IMR-90 (cell line): ENCODE data around the gene METTL8. TPM values are rescaled to one million over a fixed set of nuclear protein-coding genes. Genes with fewer than 3 reads are reported as not detected.

Source experiments
- ATAC-seq: fragments of 200-7000 bp; cut with Tn5 transposase; 2 replicates; pipeline ENCODE4 v1.9.1; 2020; ENCODE audit warnings: low read depth, mild to moderate bottlenecking, moderate library complexity
- BruUV-seq: library from RNA; stranded (reverse); fragments of 400-500 nt; replicated peaks from 2 replicates; lab custom pipeline; 2021; lab: Mats Ljungman, UMichigan
- CTCF ChIA-PET: fragments of 300-600 bp; formaldehyde crosslinking; extraction: SDS; loops from one replicate; lab custom pipeline; 2021; ENCODE audit warnings: antibody characterized with exemption; lab: Yijun Ruan, JAX
- POLR2A ChIA-PET: fragments of 300-600 bp; sonication (Branson Sonifier 250); formaldehyde crosslinking; loops from one replicate; lab custom pipeline; 2022; ENCODE audit warnings: antibody characterized with exemption; ENCODE audit not compliant: unreplicated experiment; lab: Charles Lee
- DNase-seq: peaks from one replicate; pipeline ENCODE4 v3.0.0; 2013
- H2AFZ ChIP-seq: replicated peaks from 2 replicates; pipeline ENCODE3; 2013; ENCODE audit warnings: low read length, mild to moderate bottlenecking; ENCODE audit not compliant: poor library complexity
- H2AK5ac ChIP-seq: 2 replicates; pipeline ENCODE4 v1.6.1; 2013; ENCODE audit warnings: low read depth, low read length, inconsistent platforms
- H2AK9ac ChIP-seq: replicated peaks from 2 replicates; pipeline ENCODE3; 2013; ENCODE audit warnings: mild to moderate bottlenecking, low read depth, low read length, moderate library complexity; ENCODE audit not compliant: poor library complexity
- H2BK120ac ChIP-seq: 2 replicates; pipeline ENCODE4 v1.6.1; 2013; ENCODE audit warnings: low read depth, low read length, inconsistent platforms
- H2BK15ac ChIP-seq: 3 replicates; pipeline ENCODE4 v1.6.1; 2013; ENCODE audit warnings: low read depth, low read length, inconsistent platforms
- H2BK20ac ChIP-seq: 2 replicates; pipeline ENCODE4 v1.6.1; 2013; ENCODE audit warnings: low read depth, mild to moderate bottlenecking, inconsistent platforms, low read length, moderate library complexity
- H2BK5ac ChIP-seq: 2 replicates; pipeline ENCODE4 v1.6.1; 2013; ENCODE audit warnings: mild to moderate bottlenecking, low read depth, low read length, inconsistent platforms; ENCODE audit not compliant: poor library complexity, severe bottlenecking
- H3K14ac ChIP-seq: replicated peaks from 2 replicates; pipeline ENCODE4 v1.6.1; 2013; ENCODE audit warnings: low read depth, low read length, inconsistent platforms
- H3K18ac ChIP-seq: 2 replicates; pipeline ENCODE4 v1.6.1; 2013; ENCODE audit warnings: low read depth, low read length, control low read depth
- H3K23ac ChIP-seq: 2 replicates; pipeline ENCODE4 v1.6.1; 2013; ENCODE audit warnings: low read depth, low read length, inconsistent platforms
- H3K27ac ChIP-seq: 2 replicates; pipeline ENCODE4 v1.5.1; 2013; ENCODE audit warnings: mild to moderate bottlenecking, control low read depth, low read length; ENCODE audit not compliant: insufficient read depth
- H3K27me3 ChIP-seq: 2 replicates; pipeline ENCODE4 v1.6.1; 2013; ENCODE audit warnings: low read length; ENCODE audit not compliant: control insufficient read depth, insufficient read depth
- H3K36me3 ChIP-seq: 2 replicates; pipeline ENCODE4 v1.6.1; 2013; ENCODE audit warnings: low read length, mixed read lengths; ENCODE audit not compliant: control insufficient read depth, insufficient read depth
- H3K4ac ChIP-seq: 2 replicates; pipeline ENCODE4 v1.6.1; 2013; ENCODE audit warnings: low read depth, low read length, inconsistent platforms
- H3K4me1 ChIP-seq: 2 replicates; pipeline ENCODE4 v1.6.1; 2013; ENCODE audit warnings: low read length, mixed read lengths; ENCODE audit not compliant: control insufficient read depth, insufficient read depth
- H3K4me2 ChIP-seq: 2 replicates; pipeline ENCODE4 v1.6.1; 2013; ENCODE audit warnings: low read depth, mild to moderate bottlenecking, control low read depth, low read length, moderate library complexity
- H3K4me3 ChIP-seq: 2 replicates; pipeline ENCODE4 v1.5.1; 2013; ENCODE audit warnings: low read depth, mild to moderate bottlenecking, control low read depth, low read length, moderate library complexity; ENCODE audit not compliant: insufficient read depth
- H3K56ac ChIP-seq: 2 replicates; pipeline ENCODE4 v1.6.1; 2013; ENCODE audit warnings: low read length, inconsistent platforms; ENCODE audit not compliant: insufficient read depth; ENCODE audit errors: extremely low read depth
- H3K79me1 ChIP-seq, 2 experiments: 2 replicates each; pipeline ENCODE4 v1.6.1; 2013; ENCODE audit warnings: low read length in 2 of 2, inconsistent platforms in 1 of 2, low read depth in 1 of 2
- H3K9ac ChIP-seq: 2 replicates; pipeline ENCODE4 v1.6.1; 2013; ENCODE audit warnings: low read depth, low read length, control low read depth
- H3K9me1 ChIP-seq: 2 replicates; pipeline ENCODE4 v1.6.1; 2013; ENCODE audit warnings: low read length, inconsistent platforms; ENCODE audit not compliant: insufficient read depth
- H3K9me3 ChIP-seq: 2 replicates; pipeline ENCODE4 v1.6.1; 2013; ENCODE audit warnings: low read length; ENCODE audit not compliant: control insufficient read depth, insufficient read depth
- H4K20me1 ChIP-seq: 2 replicates; pipeline ENCODE4 v1.6.1; 2013; ENCODE audit warnings: low read length, inconsistent platforms; ENCODE audit not compliant: insufficient read depth
- H4K5ac ChIP-seq: 2 replicates; pipeline ENCODE4 v1.6.1; 2013; ENCODE audit warnings: mild to moderate bottlenecking, low read depth, low read length, control low read depth
- H4K8ac ChIP-seq, 2 experiments: 2 replicates each; pipeline ENCODE4 v1.6.1; 2013; ENCODE audit warnings: low read depth in 2 of 2, low read length in 2 of 2, control low read depth in 1 of 2, inconsistent platforms in 1 of 2
- H4K91ac ChIP-seq: 2 replicates; pipeline ENCODE4 v1.6.1; 2013; ENCODE audit warnings: low read depth, low read length, inconsistent platforms; ENCODE audit not compliant: insufficient read depth
- BHLHE40 ChIP-seq: fragments of 150-350 bp; IDR thresholded peaks from 2 replicates; pipeline ENCODE4 v1.6.1; 2016; ENCODE audit warnings: mild to moderate bottlenecking, low read depth, low read length
- CHD1 ChIP-seq: IDR thresholded peaks from 2 replicates; pipeline ENCODE4 v1.6.1; 2012; ENCODE audit warnings: low read depth, low read length, improper control_type of control experiment
- FOS ChIP-seq: fragments of 150-350 bp; IDR thresholded peaks from 2 replicates; pipeline ENCODE4 v1.6.1; 2016; ENCODE audit warnings: low read depth, low read length
- MAFK ChIP-seq: IDR thresholded peaks from 2 replicates; pipeline ENCODE4 v1.6.1; 2012; ENCODE audit warnings: low read depth, low read length, improper control_type of control experiment
- MAZ ChIP-seq: IDR thresholded peaks from 2 replicates; pipeline ENCODE4 v1.6.1; 2012; ENCODE audit warnings: low read depth, mild to moderate bottlenecking, low read length, improper control_type of control experiment, moderate library complexity, borderline replicate concordance
- MXI1 ChIP-seq: IDR thresholded peaks from 2 replicates; pipeline ENCODE4 v1.6.1; 2012; ENCODE audit warnings: low read depth, mild to moderate bottlenecking, low read length, moderate library complexity, borderline replicate concordance
- NFE2L2 ChIP-seq: fragments of 150-350 bp; IDR thresholded peaks from 2 replicates; pipeline ENCODE4 v1.6.1; 2016; ENCODE audit warnings: low read depth, mild to moderate bottlenecking, low read length
- POLR2A ChIP-seq: IDR thresholded peaks from 2 replicates; pipeline ENCODE4 v1.6.1; 2012; ENCODE audit warnings: mild to moderate bottlenecking, low read depth, low read length
- RAD21 ChIP-seq: IDR thresholded peaks from 2 replicates; pipeline ENCODE4 v1.6.1; 2012; ENCODE audit warnings: low read length, improper control_type of control experiment
- RCOR1 ChIP-seq: IDR thresholded peaks from 2 replicates; pipeline ENCODE4 v1.6.1; 2012; ENCODE audit warnings: mild to moderate bottlenecking, low read length, improper control_type of control experiment; ENCODE audit not compliant: insufficient replicate concordance
- RFX5 ChIP-seq: IDR thresholded peaks from 2 replicates; pipeline ENCODE4 v1.8.0; 2012; ENCODE audit warnings: low read depth, mild to moderate bottlenecking, low read length, moderate library complexity
- SMC3 ChIP-seq: fragments of 150-350 bp; IDR thresholded peaks from 2 replicates; pipeline ENCODE4 v1.6.1; 2016; ENCODE audit warnings: low read depth, mild to moderate bottlenecking, antibody characterized with exemption, low read length, moderate library complexity
- USF2 ChIP-seq: fragments of 150-350 bp; IDR thresholded peaks from 2 replicates; pipeline ENCODE4 v1.6.1; 2017; ENCODE audit warnings: mild to moderate bottlenecking, antibody characterized with exemption, low read length, low read depth
- WGBS, 2 experiments: methylation state at CpG; one replicate each; pipeline versions ENCODE4 v1.1.5 to v1.1.7; 2013; ENCODE audit warnings: missing lambda C conversion rate in 2 of 2; ENCODE audit not compliant: insufficient read length in 1 of 2; ENCODE audit errors: extremely low coverage in 2 of 2; 5-methylcytosine and 5-hydroxymethylcytosine counted together
- dilution Hi-C: fragments of 300-500 bp; cut with HindIII; formaldehyde crosslinking; loops from one replicate; pipeline ENCODE4 v1.14.3; 2018; ENCODE audit warnings: low sequenced_read_pairs; ENCODE audit not compliant: unreplicated experiment
- in situ Hi-C: fragments of 300-500 bp; cut with MboI; formaldehyde crosslinking; loops from 3 replicates; pipeline ENCODE4 v1.14.3; 2019; ENCODE audit warnings: low sequenced_read_pairs, inconsistent platforms, mixed read lengths
- intact Hi-C: fragments of 100-400 bp; cut with micrococcal nuclease; formaldehyde crosslinking; loops from 2 replicates; pipeline ENCODE4 v1.10.0; 2022
- polyA plus RNA-seq, 3 experiments: library from polyadenylated mRNA; depleted of rRNA; stranded (reverse); fragments of >200 nt; gene quantifications; 2 replicates each; pipeline ENCODE4 v1.2.3, GENCODE V29; 2012; ENCODE audit warnings: low replicate concordance in 1 of 3
- total RNA-seq: library from RNA; depleted of rRNA; stranded (reverse); fragments of >200 nt; gene quantifications from 2 replicates; pipeline ENCODE4 v1.2.3, GENCODE V29; 2012
- TF ChIP-seq, protein P1 (sequence below): conservative IDR thresholded peaks from 2 replicates; pipeline ENCODE4 v1.5.1; 2012; ENCODE audit warnings: mild to moderate bottlenecking, low read depth, low read length, improper control_type of control experiment
- TF ChIP-seq, protein P2 (sequence below): fragments of 150-350 bp; IDR thresholded peaks from 2 replicates; pipeline ENCODE4 v1.6.1; 2016; ENCODE audit warnings: low read depth, mild to moderate bottlenecking, low read length, moderate library complexity, borderline replicate concordance

METTL8 gene
- total and polyA plus RNA-seq, 2 of the 4 experiments (the other 2 are of a cell fraction): 6.9 to 10.6 TPM

- dilution Hi-C loops (no loop called here), intact Hi-C loops (no loop called here), in situ Hi-C loops (no loop called here)
- H4K5ac ChIP-seq: no peak overlapping the region
- ChIA-PET CTCF (no interaction called here), POLR2A (no interaction called here)
- H2BK120ac ChIP-seq: no peak overlapping the region
- H2BK15ac ChIP-seq: no peak overlapping the region
- H2AK5ac ChIP-seq: no peak overlapping the region
- no peak for TF ChIP-seq RAD21
- TF ChIP-seq RCOR1: no peak
- no peak for TF ChIP-seq MXI1
- no peak for TF ChIP-seq FOS
- no peak for TF ChIP-seq CHD1
- no peak for TF ChIP-seq SMC3
- TF ChIP-seq NFE2L2: no peak
- TF ChIP-seq, protein P1, sequence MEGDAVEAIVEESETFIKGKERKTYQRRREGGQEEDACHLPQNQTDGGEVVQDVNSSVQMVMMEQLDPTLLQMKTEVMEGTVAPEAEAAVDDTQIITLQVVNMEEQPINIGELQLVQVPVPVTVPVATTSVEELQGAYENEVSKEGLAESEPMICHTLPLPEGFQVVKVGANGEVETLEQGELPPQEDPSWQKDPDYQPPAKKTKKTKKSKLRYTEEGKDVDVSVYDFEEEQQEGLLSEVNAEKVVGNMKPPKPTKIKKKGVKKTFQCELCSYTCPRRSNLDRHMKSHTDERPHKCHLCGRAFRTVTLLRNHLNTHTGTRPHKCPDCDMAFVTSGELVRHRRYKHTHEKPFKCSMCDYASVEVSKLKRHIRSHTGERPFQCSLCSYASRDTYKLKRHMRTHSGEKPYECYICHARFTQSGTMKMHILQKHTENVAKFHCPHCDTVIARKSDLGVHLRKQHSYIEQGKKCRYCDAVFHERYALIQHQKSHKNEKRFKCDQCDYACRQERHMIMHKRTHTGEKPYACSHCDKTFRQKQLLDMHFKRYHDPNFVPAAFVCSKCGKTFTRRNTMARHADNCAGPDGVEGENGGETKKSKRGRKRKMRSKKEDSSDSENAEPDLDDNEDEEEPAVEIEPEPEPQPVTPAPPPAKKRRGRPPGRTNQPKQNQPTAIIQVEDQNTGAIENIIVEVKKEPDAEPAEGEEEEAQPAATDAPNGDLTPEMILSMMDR: no peak
- TF ChIP-seq MAZ: no peak
- TF ChIP-seq MAFK: no peak
- no peak for TF ChIP-seq USF2
- TF ChIP-seq RFX5: no peak
- no peak for TF ChIP-seq BHLHE40
- TF ChIP-seq, protein P2, sequence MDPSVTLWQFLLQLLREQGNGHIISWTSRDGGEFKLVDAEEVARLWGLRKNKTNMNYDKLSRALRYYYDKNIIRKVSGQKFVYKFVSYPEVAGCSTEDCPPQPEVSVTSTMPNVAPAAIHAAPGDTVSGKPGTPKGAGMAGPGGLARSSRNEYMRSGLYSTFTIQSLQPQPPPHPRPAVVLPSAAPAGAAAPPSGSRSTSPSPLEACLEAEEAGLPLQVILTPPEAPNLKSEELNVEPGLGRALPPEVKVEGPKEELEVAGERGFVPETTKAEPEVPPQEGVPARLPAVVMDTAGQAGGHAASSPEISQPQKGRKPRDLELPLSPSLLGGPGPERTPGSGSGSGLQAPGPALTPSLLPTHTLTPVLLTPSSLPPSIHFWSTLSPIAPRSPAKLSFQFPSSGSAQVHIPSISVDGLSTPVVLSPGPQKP: no peak
- TF ChIP-seq POLR2A: no peak
- H2AFZ ChIP-seq: no peak overlapping the region
- H3K9me1 ChIP-seq: no peaks in the 10 kb centered on the region
- H3K27me3 ChIP-seq: no peaks in the 10 kb centered on the region
- DNase-seq (no peak), ATAC-seq (no peak)
- no peak overlapping the region for H4K8ac ChIP-seq
- no peak overlapping the region for H3K9ac ChIP-seq
- no peak overlapping the region for H2AK9ac ChIP-seq
- no peaks in the 10 kb centered on the region for H4K20me1 ChIP-seq
- no peak overlapping the region for H2BK5ac ChIP-seq
- H3K4me3 ChIP-seq: no peak overlapping the region
- H3K23ac ChIP-seq: no peak overlapping the region
- H3K4me2 ChIP-seq: no peak overlapping the region
- H3K4ac ChIP-seq: no peak overlapping the region
- no peaks in the 10 kb centered on the region for H3K79me1 ChIP-seq
- H3K14ac ChIP-seq: no peak overlapping the region
- no peak overlapping the region for H3K27ac ChIP-seq
- no peaks in the 10 kb centered on the region for H3K4me1 ChIP-seq
- no peak overlapping the region for H4K91ac ChIP-seq
- H3K36me3 ChIP-seq: no peaks in the 10 kb centered on the region
- H2BK20ac ChIP-seq: no peak overlapping the region
- H3K18ac ChIP-seq: no peak overlapping the region
- WGBS, 2 experiments: 80% methylated on average over 1 of the region's 6 CpGs; no CpG with 5 or more reads in 1 of the 2 experiments
- H3K56ac ChIP-seq: no peak overlapping the region
- peaks cover 4% of the 10 kb centered on the region; the same call in 1 of the 2 replicates for H3K9me3 ChIP-seq
- no TSS peak for BruUV-seq
Measured at GRCh38 chr2:171308280-171309054, 125.3 kb downstream of the METTL8 start.
